Endothelial cell of umbilical vein (primary cell): ENCODE data around the gene TMPRSS4. TPM values are rescaled to one million over a fixed set of nuclear protein-coding genes. Genes with fewer than 3 reads are reported as not detected.

ENCODE experiments used
- BruUV-seq: library from RNA; stranded (reverse); fragments of 400-500 nt; replicated peaks from 2 replicates; lab custom pipeline; 2021; lab: Mats Ljungman, UMichigan
- CTCF ChIA-PET: fragments of 300-600, 350-600 bp; sonication (Branson Sonifier 250); formaldehyde crosslinking; loops from one replicate; lab custom pipeline; 2021; ENCODE audit warnings: antibody characterized with exemption, inconsistent platforms; lab: Charles Lee
- POLR2A ChIA-PET: fragments of 300-600, 350-600 bp; sonication (Branson Sonifier 250); formaldehyde crosslinking; loops from one replicate; lab custom pipeline; 2021; ENCODE audit warnings: antibody characterized with exemption, inconsistent platforms; lab: Charles Lee
- DNase-seq: peaks from one replicate; pipeline ENCODE4 v3.0.0-alpha.2; 2011; ENCODE audit warnings: low read depth, low spot score
- FAIRE-seq: peaks from 2 replicates; lab custom pipeline; 2011; peaks lifted over from hg19 to GRCh38; lab: Jason Lieb, UNC
- H2AFZ ChIP-seq: 2 replicates; pipeline ENCODE4 v1.6.0; 2012; ENCODE audit warnings: low read depth, low read length, control low read depth, inconsistent platforms
- H3K27ac ChIP-seq: 2 replicates; pipeline ENCODE4 v1.5.1; 2011; ENCODE audit warnings: low read depth, mild to moderate bottlenecking, control low read depth, low read length, moderate library complexity; ENCODE audit not compliant: insufficient read depth
- H3K27me3 ChIP-seq, 2 experiments: 2 replicates each; pipeline versions ENCODE4 v1.6.0 to v1.6.1; 2011; ENCODE audit warnings: low read length in 2 of 2, mixed read lengths in 1 of 2; ENCODE audit not compliant: control insufficient read depth in 2 of 2, insufficient read depth in 2 of 2
- H3K36me3 ChIP-seq, 2 experiments: 2 replicates in 1 of 2; 3 replicates in 1 of 2; pipeline ENCODE4 v1.5.1; 2011; ENCODE audit warnings: low read length in 2 of 2, mild to moderate bottlenecking in 1 of 2, moderate library complexity in 1 of 2; ENCODE audit not compliant: control insufficient read depth in 2 of 2, insufficient read depth in 2 of 2; ENCODE audit errors: extremely low read depth in 1 of 2
- H3K4me1 ChIP-seq: 3 replicates; pipeline ENCODE4 v1.5.1; 2011; ENCODE audit warnings: mild to moderate bottlenecking, low read length; ENCODE audit not compliant: control insufficient read depth, insufficient read depth; ENCODE audit errors: extremely low read depth
- H3K4me2 ChIP-seq: 2 replicates; pipeline ENCODE4 v1.6.1; 2011; ENCODE audit warnings: low read length, control low read depth, mixed read lengths; ENCODE audit not compliant: insufficient read depth
- H3K4me3 ChIP-seq, 3 experiments: fragments of 200-600 bp in 1 of 3; sonication (generic), shearing (Covaris generic) in 1 of 3; replicated peaks in 1 of 3; 2 replicates each; pipeline ENCODE4 v1.5.1; 2011 to 2016; ENCODE audit warnings: control low read depth in 3 of 3, low read length in 3 of 3, mild to moderate bottlenecking in 2 of 3, inconsistent platforms in 1 of 3, low read depth in 1 of 3, moderate library complexity in 1 of 3; ENCODE audit not compliant: insufficient read depth in 1 of 3
- H3K79me2 ChIP-seq: 2 replicates; pipeline ENCODE4 v1.6.0; 2012; ENCODE audit warnings: low read length, inconsistent platforms; ENCODE audit not compliant: control insufficient read depth, insufficient read depth
- H3K9ac ChIP-seq: replicated peaks from 2 replicates; pipeline ENCODE3; 2011; ENCODE audit warnings: low read length, control low read depth; ENCODE audit not compliant: insufficient read depth; ENCODE audit errors: extremely low read depth
- H3K9me1 ChIP-seq: replicated peaks from 3 replicates; pipeline ENCODE4 v1.6.0; 2011; ENCODE audit warnings: mild to moderate bottlenecking, low read length; ENCODE audit not compliant: control insufficient read depth, insufficient read depth; ENCODE audit errors: extremely low read depth
- H3K9me3 ChIP-seq: replicated peaks from 2 replicates; pipeline ENCODE4 v1.5.1; 2012; ENCODE audit warnings: low read length, inconsistent platforms; ENCODE audit not compliant: control insufficient read depth, insufficient read depth
- H4K20me1 ChIP-seq: replicated peaks from 2 replicates; pipeline ENCODE3; 2011; ENCODE audit warnings: mild to moderate bottlenecking, low read length; ENCODE audit not compliant: control insufficient read depth, insufficient read depth; ENCODE audit errors: extremely low read depth
- CTCF ChIP-seq, 2 donors: IDR thresholded peaks; 1 replicate in 1 of 2; 2 replicates in 1 of 2; pipeline ENCODE4 v1.5.1; 2011; ENCODE audit warnings: low read length in 2 of 2, mild to moderate bottlenecking in 2 of 2, moderate library complexity in 2 of 2, control low read depth in 1 of 2, inconsistent platforms in 1 of 2, low read depth in 1 of 2; ENCODE audit not compliant: insufficient read depth in 1 of 2; ENCODE audit errors: extremely low read depth in 1 of 2
- EZH2 ChIP-seq: IDR thresholded peaks from 2 replicates; pipeline ENCODE4 v1.6.1; 2012; ENCODE audit warnings: borderline replicate concordance, low read depth, mild to moderate bottlenecking, moderate library complexity, low read length, inconsistent platforms; ENCODE audit not compliant: severe bottlenecking
- FOS ChIP-seq: IDR thresholded peaks from 2 replicates; pipeline ENCODE4 v1.6.1; 2011; ENCODE audit warnings: mild to moderate bottlenecking, low read length, moderate library complexity, borderline replicate concordance; ENCODE audit not compliant: insufficient read depth
- GATA2 ChIP-seq: IDR thresholded peaks from 2 replicates; pipeline ENCODE4 v1.7.0; 2011; ENCODE audit warnings: low read depth, mild to moderate bottlenecking, moderate library complexity, mixed read lengths, low read length; ENCODE audit not compliant: insufficient read length, insufficient read depth
- JUN ChIP-seq: IDR thresholded peaks from 2 replicates; pipeline ENCODE4 v1.6.1; 2011; ENCODE audit warnings: borderline replicate concordance, low read depth; ENCODE audit not compliant: insufficient read length, insufficient read depth
- MAX ChIP-seq: IDR thresholded peaks from 2 replicates; pipeline ENCODE4 v1.6.1; 2011; ENCODE audit not compliant: insufficient read depth, insufficient read length
- MYC ChIP-seq: IDR thresholded peaks from one replicate; pipeline ENCODE4 v1.6.1; 2011; ENCODE audit warnings: mild to moderate bottlenecking, low read depth, low read length
- POLR2A ChIP-seq: IDR thresholded peaks from 2 replicates; pipeline ENCODE4 v1.6.1; 2012; ENCODE audit warnings: low read depth, mild to moderate bottlenecking, control low read depth, low read length
- POLR2AphosphoS5 ChIP-seq: IDR thresholded peaks from 2 replicates; pipeline ENCODE4 v1.6.1; 2012; ENCODE audit warnings: low read depth, mild to moderate bottlenecking, control low read depth, low read length, moderate library complexity; ENCODE audit not compliant: insufficient read depth
- dilution Hi-C: fragments of 300-500 bp; cut with MboI; formaldehyde crosslinking; loops from one replicate; pipeline ENCODE4 v1.15.0; 2019; ENCODE audit warnings: low sequenced_read_pairs; ENCODE audit not compliant: extremely low pct_ligation_motif_present
- intact Hi-C: fragments of 100-400 bp; cut with micrococcal nuclease; formaldehyde crosslinking; loops from one replicate; pipeline ENCODE4 v1.10.0; 2022
- polyA plus RNA-seq, 4 experiments: library from polyadenylated mRNA; depleted of rRNA in 3 of 4; stranded (reverse) in 3 of 4; unstranded in 1 of 4; fragments of >200 nt; gene quantifications; 2 replicates each; pipeline versions ENCODE4 v1.2.1 to v1.2.3, GENCODE V29; 2011 to 2012; ENCODE audit warnings: missing spikeins in 1 of 4
- total RNA-seq: library from RNA; stranded (reverse); gene quantifications from 2 replicates; pipeline ENCODE4 v1.2.3, GENCODE V29; 2021

TMPRSS4 gene
- total and polyA plus RNA-seq, 2 donors (not counting 3 experiments of a cell fraction or from before 2014, with no cell fraction given): not detected

GRCh38 chr11:118109231-118109630 lies 32.4 kb downstream of the TMPRSS4 start:
- DNase-seq: no peak
- intact Hi-C loops (no loop called here), dilution Hi-C loops (no loop called here)

More at GRCh38 chr11:118109231-118109630, 32.4 kb downstream of the TMPRSS4 start:
- BruUV-seq: no TSS peak
- FAIRE-seq: no peak
- TF ChIP-seq POLR2A (no peak), MAX (no peak), POLR2AphosphoS5 (no peak), MYC (no peak), CTCF (IDR thresholded peaks at IDR 0.05; ENCODE audit: extremely low read depth in 1 of 2, insufficient read depth in 1 of 2, low read depth in 1 of 2, low read length in 2 of 2) (no peak), JUN (no peak), FOS (no peak), GATA2 (no peak), EZH2 (no peak)
- peaks cover 0 to 4% of the 10 kb centered on the region in 2 experiments for H3K27me3 ChIP-seq
- H3K9me1 ChIP-seq: no peaks in the 10 kb centered on the region
- H3K4me1 ChIP-seq: no peaks in the 10 kb centered on the region
- H3K27ac ChIP-seq: no peak overlapping the region
- no peaks in the 10 kb centered on the region for H3K9me3 ChIP-seq
- no peaks in the 10 kb centered on the region for H3K79me2 ChIP-seq
- no peak overlapping the region for H2AFZ ChIP-seq
- H3K9ac ChIP-seq: no peak overlapping the region
- no peak overlapping the region for H3K4me2 ChIP-seq
- CTCF ChIA-PET: no interaction called here
- no peaks in the 10 kb centered on the region for H4K20me1 ChIP-seq
- POLR2A ChIA-PET: no interaction called here
- H3K36me3 ChIP-seq: no peaks in the 10 kb centered on the region
- no peak overlapping the region for H3K4me3 ChIP-seq
